PC-9 (cell line): ENCODE data around the gene PAPSS1. TPM values are rescaled to one million over a fixed set of nuclear protein-coding genes. Genes with fewer than 3 reads are reported as not detected.

ENCODE experiments used
- BruUV-seq: library from RNA; stranded (reverse); fragments of 400-500 nt; replicated peaks from 2 replicates; lab custom pipeline; 2021; lab: Mats Ljungman, UMichigan
- CTCF ChIA-PET: fragments of 300-600 bp; sonication (Branson Sonifier 250); formaldehyde crosslinking; loops from one replicate; lab custom pipeline; 2022; ENCODE audit warnings: antibody characterized with exemption; lab: Charles Lee
- POLR2A ChIA-PET: fragments of 300-600 bp; sonication (Branson Sonifier 250); formaldehyde crosslinking; loops from one replicate; lab custom pipeline; 2022; ENCODE audit warnings: antibody characterized with exemption; ENCODE audit not compliant: unreplicated experiment; lab: Charles Lee
- DNase-seq, 2 experiments: peaks; one replicate each; pipeline versions ENCODE4 v3.0.0 to v3.0.0-alpha.2; 2015 to 2022; ENCODE audit warnings: mixed read lengths in 1 of 2
- H2AFZ ChIP-seq: fragments of 200-600 bp; sonication (generic); 2 replicates; pipeline ENCODE4 v1.8.1; 2017; ENCODE audit warnings: antibody characterized with exemption
- H3F3A ChIP-seq: fragments of 200-600 bp; sonication (generic); 2 replicates; pipeline ENCODE4 v1.8.1; 2017; ENCODE audit warnings: antibody characterized with exemption, mild to moderate bottlenecking, low read depth; ENCODE audit not compliant: insufficient read depth
- H3K27ac ChIP-seq: fragments of 200-600 bp; sonication (generic); 2 replicates; pipeline ENCODE4 v1.6.1; 2016; ENCODE audit warnings: mixed run types
- H3K27me3 ChIP-seq: fragments of 200-600 bp; sonication (generic); 2 replicates; pipeline ENCODE4 v1.6.1; 2016; ENCODE audit warnings: low read depth, mixed run types; ENCODE audit not compliant: insufficient read depth
- H3K36me3 ChIP-seq: fragments of 200-600 bp; sonication (generic); 2 replicates; pipeline ENCODE4 v1.6.1; 2016; ENCODE audit warnings: low read depth, mixed run types
- H3K4me1 ChIP-seq: fragments of 200-600 bp; sonication (generic); replicated peaks from 2 replicates; pipeline ENCODE4 v1.6.1; 2016; ENCODE audit warnings: mixed run types; ENCODE audit not compliant: insufficient read depth
- H3K4me2 ChIP-seq: fragments of 200-600 bp; sonication (generic); 2 replicates; pipeline ENCODE4 v1.6.1; 2017; ENCODE audit warnings: mixed run types
- H3K4me3 ChIP-seq: fragments of 200-600 bp; sonication (generic); 2 replicates; pipeline ENCODE4 v1.6.1; 2016; ENCODE audit warnings: mixed run types
- H3K79me2 ChIP-seq: fragments of 200-600 bp; sonication (generic); 2 replicates; pipeline ENCODE4 v1.6.1; 2017; ENCODE audit warnings: low read depth, mixed run types
- H3K9me2 ChIP-seq: fragments of 200-600 bp; sonication (generic); 2 replicates; pipeline ENCODE4 v1.8.1; 2017; ENCODE audit warnings: mild to moderate bottlenecking; ENCODE audit not compliant: insufficient read depth
- H3K9me3 ChIP-seq: fragments of 200-600 bp; sonication (generic); 2 replicates; pipeline ENCODE4 v1.8.1; 2016; ENCODE audit warnings: low read depth; ENCODE audit not compliant: insufficient read depth
- H4K20me1 ChIP-seq: fragments of 200-600 bp; sonication (generic); 2 replicates; pipeline ENCODE4 v1.8.1; 2017; ENCODE audit not compliant: insufficient read depth
- EZH2 ChIP-seq: fragments of 200-600 bp; sonication (generic); IDR thresholded peaks from 2 replicates; pipeline ENCODE4 v1.8.0; 2017; ENCODE audit warnings: antibody characterized with exemption, low read depth
- intact Hi-C: fragments of 100-400 bp; cut with micrococcal nuclease; formaldehyde crosslinking; loops from one replicate; pipeline ENCODE4 v1.10.0; 2022; ENCODE audit not compliant: unreplicated experiment
- total RNA-seq: library from RNA; stranded (reverse); gene quantifications from 2 replicates; pipeline ENCODE4 v1.2.3, GENCODE V29; 2021
- TF ChIP-seq, protein P1 (sequence below): fragments of 200-600 bp; sonication (generic); conservative IDR thresholded peaks from 2 replicates; pipeline ENCODE4 v1.6.1; 2017; ENCODE audit warnings: mixed run types, antibody characterized with exemption, mild to moderate bottlenecking, moderate library complexity

PAPSS1 gene
- total RNA-seq, 1 experiment from 2014 or later = 18.8 TPM

DNA sequence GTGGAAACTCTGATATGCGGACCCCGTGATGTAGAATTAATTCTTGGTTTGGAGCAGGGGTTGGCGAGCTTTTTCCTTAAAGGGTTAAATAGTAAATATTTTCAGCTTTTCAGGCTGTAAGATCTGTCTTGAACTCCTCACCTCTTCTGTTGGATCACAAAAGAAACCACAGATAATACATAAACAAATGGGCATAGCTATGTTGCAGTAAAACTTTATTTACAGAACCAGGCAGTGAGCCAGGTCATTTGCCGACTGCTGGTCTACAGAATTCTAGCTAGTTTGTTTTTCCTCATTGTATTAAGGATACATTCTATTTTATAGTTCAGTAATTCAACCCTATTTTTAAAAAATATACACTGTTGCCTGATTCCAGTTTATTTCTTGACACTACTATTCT, 116.6 kb downstream of the PAPSS1 start:
- ChIA-PET POLR2A (no interaction called here), CTCF (no interaction called here)
- Histone ChIP-seq H3K27me3 (no peaks in the 10 kb centered on the region), H3K4me1 (no peaks in the 10 kb centered on the region), H3F3A (no peaks in the 10 kb centered on the region), H3K9me3 (no peaks in the 10 kb centered on the region), H3K9me2 (no peaks in the 10 kb centered on the region), H3K4me3 (no peak overlapping the region), H2AFZ (no peak overlapping the region), H3K27ac (no peak overlapping the region), H3K36me3 (no peaks in the 10 kb centered on the region), H3K4me2 (no peak overlapping the region), H3K79me2 (no peaks in the 10 kb centered on the region), H4K20me1 (no peaks in the 10 kb centered on the region)
- TF ChIP-seq, protein P1, sequence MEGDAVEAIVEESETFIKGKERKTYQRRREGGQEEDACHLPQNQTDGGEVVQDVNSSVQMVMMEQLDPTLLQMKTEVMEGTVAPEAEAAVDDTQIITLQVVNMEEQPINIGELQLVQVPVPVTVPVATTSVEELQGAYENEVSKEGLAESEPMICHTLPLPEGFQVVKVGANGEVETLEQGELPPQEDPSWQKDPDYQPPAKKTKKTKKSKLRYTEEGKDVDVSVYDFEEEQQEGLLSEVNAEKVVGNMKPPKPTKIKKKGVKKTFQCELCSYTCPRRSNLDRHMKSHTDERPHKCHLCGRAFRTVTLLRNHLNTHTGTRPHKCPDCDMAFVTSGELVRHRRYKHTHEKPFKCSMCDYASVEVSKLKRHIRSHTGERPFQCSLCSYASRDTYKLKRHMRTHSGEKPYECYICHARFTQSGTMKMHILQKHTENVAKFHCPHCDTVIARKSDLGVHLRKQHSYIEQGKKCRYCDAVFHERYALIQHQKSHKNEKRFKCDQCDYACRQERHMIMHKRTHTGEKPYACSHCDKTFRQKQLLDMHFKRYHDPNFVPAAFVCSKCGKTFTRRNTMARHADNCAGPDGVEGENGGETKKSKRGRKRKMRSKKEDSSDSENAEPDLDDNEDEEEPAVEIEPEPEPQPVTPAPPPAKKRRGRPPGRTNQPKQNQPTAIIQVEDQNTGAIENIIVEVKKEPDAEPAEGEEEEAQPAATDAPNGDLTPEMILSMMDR = no peak
- TF ChIP-seq EZH2 = no peak
- DNase-seq = no peak
- no TSS peak for BruUV-seq
- intact Hi-C loops = no loop called here

DNA sequence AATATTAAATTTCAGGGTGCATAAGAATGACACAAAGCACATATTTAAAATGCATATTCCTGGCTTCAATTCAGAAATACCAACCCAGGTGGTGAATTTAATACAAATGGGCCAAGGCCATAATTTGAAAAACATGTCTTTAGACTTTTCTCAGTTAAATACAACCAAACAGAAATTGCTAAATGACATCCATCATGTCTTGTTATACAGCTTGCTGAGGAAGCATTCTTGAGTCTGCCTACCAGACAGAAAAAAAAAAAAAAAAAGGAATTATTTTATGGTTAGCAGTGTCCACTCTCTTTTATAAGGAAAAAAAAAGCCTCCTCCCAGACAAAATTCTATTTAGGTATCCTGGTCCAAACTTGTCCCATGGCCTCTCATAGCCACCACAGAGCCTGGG, 119.1 kb downstream of the PAPSS1 start:
- Histone ChIP-seq H3K4me3 (no peak overlapping the region), H3K9me3 (no peaks in the 10 kb centered on the region), H3K27me3 (no peaks in the 10 kb centered on the region), H3K4me2 (no peak overlapping the region), H3F3A (no peaks in the 10 kb centered on the region), H3K27ac (no peak overlapping the region), H3K36me3 (no peaks in the 10 kb centered on the region), H4K20me1 (no peaks in the 10 kb centered on the region), H3K9me2 (no peaks in the 10 kb centered on the region), H3K79me2 (no peaks in the 10 kb centered on the region), H2AFZ (no peak overlapping the region), H3K4me1 (no peaks in the 10 kb centered on the region)
- no TSS peak for BruUV-seq
- intact Hi-C loops = no loop called here
- ChIA-PET CTCF (no interaction called here), POLR2A (no interaction called here)
- TF ChIP-seq, protein P1 = no peak
- TF ChIP-seq EZH2 = no peak
- no peak for DNase-seq

DNA sequence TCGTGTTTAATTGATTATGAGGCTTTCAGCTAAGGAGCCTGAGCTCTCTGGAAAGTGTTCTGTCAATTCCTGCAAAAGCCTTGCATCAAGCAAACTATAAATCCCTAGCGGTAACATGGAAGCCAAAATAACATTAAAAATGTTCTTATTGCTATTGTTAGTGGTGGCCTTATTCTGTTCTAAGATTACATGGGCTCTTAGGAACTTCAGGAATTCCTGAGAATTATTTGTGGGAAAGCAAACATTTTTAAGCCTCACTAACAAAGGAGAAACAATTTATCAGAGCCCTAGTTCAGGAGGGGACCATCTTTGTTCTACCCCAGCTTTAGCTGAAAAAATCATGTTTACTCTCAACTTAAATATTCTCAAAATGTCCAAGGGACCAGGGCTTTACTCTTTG, 119.6 kb downstream of the PAPSS1 start:
- TF ChIP-seq, protein P1 = no peak
- no peak for TF ChIP-seq EZH2
- H2AFZ ChIP-seq = no peak overlapping the region
- H3K27me3 ChIP-seq = no peaks in the 10 kb centered on the region
- H3K9me3 ChIP-seq = no peaks in the 10 kb centered on the region
- intact Hi-C loops = no loop called here
- DNase-seq = no peak
- no peaks in the 10 kb centered on the region for H3K9me2 ChIP-seq
- H3K79me2 ChIP-seq = no peaks in the 10 kb centered on the region
- ChIA-PET CTCF (no interaction called here), POLR2A (no interaction called here)
- no peak overlapping the region for H3K27ac ChIP-seq
- H3F3A ChIP-seq = no peaks in the 10 kb centered on the region
- no peak overlapping the region for H3K4me3 ChIP-seq
- no peaks in the 10 kb centered on the region for H3K36me3 ChIP-seq
- H4K20me1 ChIP-seq = no peaks in the 10 kb centered on the region
- no TSS peak for BruUV-seq
- H3K4me1 ChIP-seq = no peaks in the 10 kb centered on the region
- no peak overlapping the region for H3K4me2 ChIP-seq
